ENCODE results near the gene MAZ.
"Not testable (repeated sequence)": the region's sequence is repeated elsewhere in the genome, so short reads cannot be mapped to it uniquely, and the experiment has no call there.

Gene MAZ

DNA sequence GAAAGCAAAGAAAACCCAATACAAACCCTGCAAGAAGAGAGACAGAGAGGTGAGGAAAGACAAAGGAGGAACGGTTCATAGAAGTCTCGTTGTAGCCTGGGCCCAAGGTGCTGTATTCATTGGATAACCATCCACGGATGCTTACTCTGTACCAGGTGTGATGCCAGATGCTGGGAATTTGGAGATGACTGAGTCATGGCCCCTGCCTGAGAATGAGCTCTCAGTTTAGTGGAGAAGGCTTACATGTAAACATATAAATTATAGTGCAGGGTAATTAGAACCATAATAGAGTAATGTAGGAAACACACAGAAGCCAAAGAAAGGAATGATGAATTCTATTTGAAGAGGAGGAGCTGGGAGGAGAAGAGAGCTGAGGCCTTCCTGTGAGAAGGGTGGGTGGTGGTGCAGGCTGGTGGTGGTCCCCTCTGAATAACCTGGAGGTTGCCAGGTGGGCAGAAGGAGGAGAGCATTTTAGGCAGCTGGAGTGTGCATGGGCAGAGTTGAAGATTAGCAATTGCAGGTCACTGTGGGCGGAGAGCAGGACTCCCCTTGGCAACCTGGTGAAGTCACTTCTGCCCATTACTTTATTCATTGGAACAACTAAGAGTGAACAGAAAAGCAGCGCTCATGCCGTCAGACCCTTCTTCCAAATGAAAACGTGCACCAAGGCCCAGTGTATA lies 35.9 kb upstream of the MAZ start:
- TF ChIP-seq POLR2A (IDR thresholded peaks at IDR 0.05; ENCODE audit: low read depth, low read length) = no peak
- TF ChIP-seq TAF1 (IDR thresholded peaks at IDR 0.05; ENCODE audit: borderline replicate concordance, low read depth, low read length) = no peak
- DNase-seq (ENCODE audit: insufficient read length) = no peak
- FAIRE-seq = no peak

DNA sequence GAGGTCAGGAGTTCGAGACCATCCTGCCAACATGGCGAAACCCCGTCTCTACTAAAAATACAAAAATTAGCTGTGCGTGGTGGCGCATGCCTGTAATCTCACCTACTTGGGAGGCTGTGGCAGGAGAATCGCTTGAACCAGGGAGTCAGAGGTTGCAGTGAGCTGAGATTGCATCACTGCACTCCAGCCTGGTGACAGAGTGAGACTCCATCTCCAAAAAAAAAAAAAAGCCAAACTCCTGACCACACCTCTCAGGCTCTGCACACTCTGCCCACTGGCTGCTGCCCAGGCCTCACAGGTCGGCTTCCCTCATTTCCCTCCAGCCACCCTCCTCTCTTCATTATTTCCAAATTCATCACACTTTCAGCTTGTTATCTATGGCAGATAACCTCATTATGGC lies 34.0 kb upstream of the MAZ start:
- not testable (repeated sequence) for FAIRE-seq; DNase-seq (ENCODE audit: insufficient read length)

DNA sequence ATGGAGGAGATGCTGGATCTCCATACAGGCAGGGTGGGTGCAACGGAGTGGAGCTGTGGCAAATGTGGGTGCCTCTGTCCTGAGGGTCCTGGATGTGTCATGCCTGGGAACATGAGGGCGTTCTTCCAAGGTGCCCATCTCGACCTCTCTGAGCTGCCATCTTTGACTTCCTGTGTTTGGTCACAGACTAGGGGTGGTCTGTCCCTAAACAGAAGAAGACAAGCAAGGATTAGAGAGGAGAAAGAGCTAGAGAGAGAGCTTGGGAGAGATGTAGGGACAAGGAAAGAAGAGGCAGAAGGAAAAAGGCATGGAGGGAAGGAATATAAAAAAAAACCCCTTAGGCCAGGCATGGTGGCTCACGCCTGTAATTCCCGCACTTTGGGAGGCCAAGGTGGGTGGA lies 31.6 kb upstream of the MAZ start:
- FAIRE-seq (no peak), DNase-seq (ENCODE audit: insufficient read length) (no peak)
- TF ChIP-seq TAF1 (IDR thresholded peaks at IDR 0.05; ENCODE audit: borderline replicate concordance, low read depth, low read length) (no peak), POLR2A (IDR thresholded peaks at IDR 0.05; ENCODE audit: low read depth, low read length) (no peak), POLR2AphosphoS5 (IDR thresholded peaks at IDR 0.05; ENCODE audit: low read depth, low read length) (no peak)

GRCh38 chr16:29775742-29776408 lies 30.5 kb upstream of the MAZ start:
- no peak for FAIRE-seq
- TF ChIP-seq POLR2AphosphoS5 (IDR thresholded peaks at IDR 0.05; ENCODE audit: low read depth, low read length) (no peak), TAF1 (IDR thresholded peaks at IDR 0.05; ENCODE audit: borderline replicate concordance, low read depth, low read length) (no peak), POLR2A (IDR thresholded peaks at IDR 0.05; ENCODE audit: low read depth, low read length) (no peak)
- no peak for DNase-seq (ENCODE audit: insufficient read length)

GRCh38 chr16:29777576-29778350 lies 28.6 kb upstream of the MAZ start, which contains the start of gene ZG16:
Gene ZG16, plus strand, starts transcription at chr16:29778256. Its CDS starts 1,011 bp downstream, at chr16:29779267.
- DNase-seq (ENCODE audit: insufficient read length) = no peak
- TF ChIP-seq POLR2A (IDR thresholded peaks at IDR 0.05; ENCODE audit: low read depth, low read length) = no peak
- TF ChIP-seq TAF1 (IDR thresholded peaks at IDR 0.05; ENCODE audit: borderline replicate concordance, low read depth, low read length) = no peak
- TF ChIP-seq POLR2AphosphoS5 (IDR thresholded peaks at IDR 0.05; ENCODE audit: low read depth, low read length) = no peak
- no peak for FAIRE-seq

- DNase-seq (ENCODE audit: insufficient read length) (no peak), FAIRE-seq (no peak)
- TF ChIP-seq TAF1 (IDR thresholded peaks at IDR 0.05; ENCODE audit: borderline replicate concordance, low read depth, low read length) (no peak), POLR2AphosphoS5 (IDR thresholded peaks at IDR 0.05; ENCODE audit: low read depth, low read length) (no peak), POLR2A (IDR thresholded peaks at IDR 0.05; ENCODE audit: low read depth, low read length) (no peak)
Measured at GRCh38 chr16:29779474-29779873, 26.9 kb upstream of the MAZ start.

DNA sequence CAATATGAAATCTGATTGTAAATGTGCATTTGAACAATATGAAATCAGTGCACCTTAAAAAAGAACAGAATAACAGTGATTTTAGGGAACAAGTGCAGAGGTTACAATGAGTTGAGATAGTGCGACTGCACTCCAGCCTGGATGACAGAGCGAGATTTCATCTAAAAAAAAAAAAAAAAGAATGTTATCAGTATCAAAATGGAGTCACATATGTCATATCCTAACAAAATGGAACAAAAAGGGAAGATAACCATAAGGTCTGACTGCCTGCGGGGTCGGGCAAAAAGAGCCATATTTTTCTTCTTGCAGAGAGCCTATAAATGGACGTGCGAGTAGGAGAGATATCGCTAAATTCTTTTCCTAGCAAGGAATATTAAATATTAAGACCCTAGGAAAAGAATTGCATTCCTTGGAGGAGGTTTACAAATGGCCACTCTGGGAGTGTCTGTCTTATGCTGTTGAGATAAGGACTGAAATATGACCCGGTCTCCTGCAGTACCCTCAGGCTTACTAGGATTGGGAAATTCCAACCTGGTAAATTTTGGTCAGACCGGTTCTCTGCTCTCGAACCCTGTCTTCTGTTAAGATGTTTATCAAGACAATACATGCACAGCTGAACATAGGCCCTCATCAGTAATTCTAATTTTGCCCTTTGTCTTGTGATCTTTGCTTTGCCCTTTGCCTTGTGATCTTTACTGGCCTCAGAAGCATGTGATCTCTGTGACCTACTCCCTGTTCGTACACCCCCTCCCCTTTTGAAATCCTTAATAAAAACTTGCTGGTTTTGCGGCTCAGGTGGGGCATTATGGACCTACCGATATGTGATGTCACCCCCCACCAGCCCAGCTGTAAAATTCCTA lies 23.0 kb upstream of the MAZ start:
- FAIRE-seq; DNase-seq (ENCODE audit: insufficient read length): not testable (repeated sequence)

- DNase-seq (ENCODE audit: insufficient read length) (no peak), FAIRE-seq (no peak)
- TF ChIP-seq TAF1 (IDR thresholded peaks at IDR 0.05; ENCODE audit: borderline replicate concordance, low read depth, low read length) (no peak), POLR2A (IDR thresholded peaks at IDR 0.05; ENCODE audit: low read depth, low read length) (no peak), POLR2AphosphoS5 (IDR thresholded peaks at IDR 0.05; ENCODE audit: low read depth, low read length) (no peak)
Measured at GRCh38 chr16:29784157-29784556, 22.2 kb upstream of the MAZ start.

- peak; percentile 66 for DNase-seq (ENCODE audit: insufficient read length)
Measured at GRCh38 chr16:29784901-29785500, 21.3 kb upstream of the MAZ start.

DNA sequence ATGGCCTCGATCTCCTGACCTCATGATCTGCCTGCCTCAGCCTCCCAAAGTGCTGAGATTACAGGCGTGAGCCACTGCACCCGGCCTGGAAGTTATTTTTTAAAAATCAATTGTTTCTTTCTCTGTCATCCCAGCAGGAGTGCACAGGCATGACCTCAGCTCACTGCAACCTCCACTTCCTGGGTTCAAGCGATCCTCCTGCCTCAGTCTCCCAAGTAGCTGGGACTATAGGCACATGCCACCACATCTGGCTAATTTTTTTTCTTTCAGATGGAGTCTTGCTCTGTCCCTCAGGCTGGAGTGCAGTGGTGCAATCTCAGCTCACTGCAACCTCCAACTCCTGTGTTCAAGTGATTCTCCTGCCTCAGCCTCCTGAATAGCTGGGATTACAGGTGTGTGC lies 19.2 kb upstream of the MAZ start:
- FAIRE-seq; DNase-seq (ENCODE audit: insufficient read length): not testable (repeated sequence)

More at GRCh38 chr16:29784901-29785500, 21.3 kb upstream of the MAZ start:
- no peak for FAIRE-seq
- TF ChIP-seq POLR2A (IDR thresholded peaks at IDR 0.05; ENCODE audit: low read depth, low read length) = no peak
- TF ChIP-seq POLR2AphosphoS5 (IDR thresholded peaks at IDR 0.05; ENCODE audit: low read depth, low read length) = no peak
- no peak for TF ChIP-seq TAF1 (IDR thresholded peaks at IDR 0.05; ENCODE audit: borderline replicate concordance, low read depth, low read length)

DNA sequence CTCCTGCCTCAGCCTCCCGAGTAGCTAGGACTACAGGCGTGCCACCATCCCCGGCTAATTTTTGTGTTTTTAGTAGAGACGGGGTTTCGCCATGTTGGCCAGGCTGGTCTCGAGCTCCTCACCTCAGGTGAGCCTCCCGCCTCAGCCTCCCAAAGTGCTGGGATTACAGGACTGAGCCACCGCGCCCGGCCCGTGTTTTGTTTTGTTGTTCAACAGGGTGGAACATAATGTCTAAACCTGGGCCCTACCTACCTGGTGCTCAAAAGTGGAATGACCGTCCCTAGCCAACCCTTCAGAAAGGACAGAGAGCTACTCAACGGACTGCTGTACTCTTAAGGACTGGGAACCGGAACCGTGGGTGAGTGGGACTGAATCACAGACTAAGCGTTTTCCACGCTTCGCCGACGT lies 16.6 kb upstream of the MAZ start:
- FAIRE-seq (no peak), DNase-seq (ENCODE audit: insufficient read length) (no peak)
- no peak for TF ChIP-seq POLR2AphosphoS5 (IDR thresholded peaks at IDR 0.05; ENCODE audit: low read depth, low read length)
- TF ChIP-seq TAF1 (IDR thresholded peaks at IDR 0.05; ENCODE audit: borderline replicate concordance, low read depth, low read length) = no peak
- no peak for TF ChIP-seq POLR2A (IDR thresholded peaks at IDR 0.05; ENCODE audit: low read depth, low read length)

All from GM12892 (cell line).